HCT116 (cell line): Measurements from ENCODE around the gene ALDH3A2. TPM values are rescaled to one million over a fixed set of nuclear protein-coding genes. Genes with fewer than 3 reads are reported as not detected.

Experiments
- ATAC-seq: fragments of 200-7000 bp; cut with Tn5 transposase; 2 replicates; pipeline ENCODE4 v1.9.1; 2020; ENCODE audit warnings: mild to moderate bottlenecking, moderate library complexity
- BruUV-seq: library from RNA; stranded (reverse); fragments of 400-500 nt; replicated peaks from 2 replicates; lab custom pipeline; 2021; lab: Mats Ljungman, UMichigan
- CTCF ChIA-PET: fragments of 300-600 bp; sonication (Branson Sonifier 250); formaldehyde crosslinking; loops from one replicate; lab custom pipeline; 2021; ENCODE audit warnings: antibody characterized with exemption; lab: Charles Lee
- POLR2A ChIA-PET: fragments of 300-600, 350-600 bp; sonication (Branson Sonifier 250); formaldehyde crosslinking; loops from one replicate; lab custom pipeline; 2021; ENCODE audit warnings: antibody characterized with exemption; lab: Charles Lee
- RAD21 ChIA-PET, 2 experiments: fragments of 300-600 bp; sonication (Branson Sonifier 250); formaldehyde crosslinking; loops; one replicate each; lab custom pipeline; 2023; ENCODE audit warnings: low total read pairs in 2 of 2; ENCODE audit not compliant: uncharacterized antibody in 2 of 2, unreplicated experiment in 2 of 2, low non-redundant PET in 1 of 2; lab: Charles Lee
- DNase-seq: peaks from one replicate; pipeline ENCODE4 v3.0.0-alpha.2; 2010; ENCODE audit warnings: low read depth, low spot score
- H2AFZ ChIP-seq: fragments of 200-600 bp; shearing (Covaris generic), sonication (generic); 2 replicates; pipeline ENCODE4 v1.6.1; 2017; ENCODE audit warnings: low read depth, mixed run types, mixed read lengths, antibody characterized with exemption, low read length; ENCODE audit not compliant: poor library complexity, severe bottlenecking
- H3K27ac ChIP-seq: 2 replicates; pipeline ENCODE4 v1.5.1; 2012; ENCODE audit warnings: low read depth, low read length
- H3K27me3 ChIP-seq: fragments of 200-600 bp; sonication (generic); 2 replicates; pipeline ENCODE4 v1.6.1; 2016; ENCODE audit warnings: mixed run types, low read length, mixed read lengths; ENCODE audit not compliant: insufficient read depth
- H3K36me3 ChIP-seq, 2 experiments: fragments of 200-500 bp in 1 of 2; fragments of 200-600 bp in 1 of 2; sonication (Bioruptor generic) in 1 of 2; sonication (generic) in 1 of 2; 2 replicates each; pipeline versions ENCODE4 v1.5.1 to v1.6.1; 2014 to 2016; ENCODE audit warnings: low read length in 2 of 2, inconsistent platforms in 1 of 2, mixed read lengths in 1 of 2, mixed run types in 1 of 2; ENCODE audit not compliant: insufficient read depth in 2 of 2, control insufficient read depth in 1 of 2
- H3K4me1 ChIP-seq, 2 experiments: fragments of 200-600 bp in 1 of 2; sonication (generic) in 1 of 2; 2 replicates each; pipeline versions ENCODE4 v1.5.1 to v1.6.1; 2012 to 2017; ENCODE audit warnings: low read length in 2 of 2, inconsistent platforms in 1 of 2, mild to moderate bottlenecking in 1 of 2, mixed read lengths in 1 of 2, mixed run types in 1 of 2, moderate library complexity in 1 of 2; ENCODE audit not compliant: insufficient read depth in 2 of 2, control insufficient read depth in 1 of 2
- H3K4me2 ChIP-seq: fragments of 200-600 bp; sonication (generic); 2 replicates; pipeline ENCODE4 v1.6.1; 2017; ENCODE audit warnings: mixed run types, low read length, mixed read lengths
- H3K4me3 ChIP-seq, 2 experiments: fragments of 200-600 bp in 1 of 2; sonication (generic) in 1 of 2; replicated peaks in 1 of 2; 2 replicates each; pipeline ENCODE4 v1.5.1; 2011 to 2016; ENCODE audit warnings: low read length in 2 of 2, control low read depth in 1 of 2, low read depth in 1 of 2, mild to moderate bottlenecking in 1 of 2, mixed read lengths in 1 of 2, mixed run types in 1 of 2
- H3K79me2 ChIP-seq: fragments of 200-600 bp; sonication (generic); 2 replicates; pipeline ENCODE4 v1.6.1; 2017; ENCODE audit warnings: mild to moderate bottlenecking, mixed run types, low read length, moderate library complexity, mixed read lengths; ENCODE audit not compliant: insufficient read depth
- H3K9ac ChIP-seq: fragments of 200-600 bp; sonication (generic); 2 replicates; pipeline ENCODE4 v1.6.1; 2016; ENCODE audit warnings: low read length, mixed read lengths
- H3K9me2 ChIP-seq: fragments of 200-600 bp; sonication (generic), shearing (Covaris generic); 2 replicates; pipeline ENCODE4 v1.6.1; 2017; ENCODE audit warnings: mixed run types, mild to moderate bottlenecking, moderate library complexity; ENCODE audit not compliant: insufficient read depth
- H3K9me3 ChIP-seq, 2 experiments: fragments of 200-500 bp in 1 of 2; fragments of 200-600 bp in 1 of 2; sonication (Bioruptor generic) in 1 of 2; sonication (generic) in 1 of 2; 2 replicates each; pipeline ENCODE4 v1.6.1; 2014 to 2017; ENCODE audit warnings: low read length in 2 of 2, mixed read lengths in 2 of 2, inconsistent platforms in 1 of 2, low read depth in 1 of 2, mild to moderate bottlenecking in 1 of 2, mixed run types in 1 of 2, moderate library complexity in 1 of 2; ENCODE audit not compliant: control insufficient read depth in 1 of 2, insufficient read depth in 1 of 2
- H4K20me1 ChIP-seq: fragments of 200-600 bp; sonication (generic), shearing (Covaris generic); 2 replicates; pipeline ENCODE4 v1.6.1; 2017; ENCODE audit warnings: mixed run types, mild to moderate bottlenecking, moderate library complexity; ENCODE audit not compliant: insufficient read depth
- CEBPB ChIP-seq: IDR thresholded peaks from 2 replicates; pipeline ENCODE4 v1.6.1; 2012; ENCODE audit warnings: low read depth
- EGR1 ChIP-seq: IDR thresholded peaks from 2 replicates; pipeline ENCODE4 v1.6.1; 2012; ENCODE audit warnings: low read depth
- ELF1 ChIP-seq: IDR thresholded peaks from 2 replicates; pipeline ENCODE4 v1.6.1; 2012; ENCODE audit warnings: low read depth, borderline replicate concordance
- EZH2 ChIP-seq: fragments of 200-600 bp; sonication (generic); IDR thresholded peaks from 2 replicates; pipeline ENCODE4 v1.6.1; 2017; ENCODE audit warnings: antibody characterized with exemption, mixed run types
- EZH2phosphoT487 ChIP-seq: fragments of 200-600 bp; IDR thresholded peaks from 2 replicates; pipeline ENCODE4 v1.6.1; 2018; ENCODE audit warnings: antibody characterized with exemption, borderline replicate concordance
- FOSL1 ChIP-seq: IDR thresholded peaks from 2 replicates; pipeline ENCODE4 v1.6.1; 2012; ENCODE audit warnings: low read depth
- POLR2A ChIP-seq: IDR thresholded peaks from 2 replicates; pipeline ENCODE4 v1.7.0; 2011; ENCODE audit warnings: borderline replicate concordance; ENCODE audit not compliant: insufficient read depth, insufficient read length; ENCODE audit errors: extremely low read depth
- POLR2AphosphoS5 ChIP-seq: IDR thresholded peaks from 2 replicates; pipeline ENCODE4 v1.6.1; 2011; ENCODE audit warnings: mild to moderate bottlenecking, low read depth, low read length, moderate library complexity
- RAD21 ChIP-seq: IDR thresholded peaks from 2 replicates; pipeline ENCODE4 v1.6.1; 2012; ENCODE audit warnings: low read depth, mild to moderate bottlenecking
- SP1 ChIP-seq: IDR thresholded peaks from 2 replicates; pipeline ENCODE4 v1.6.1; 2012; ENCODE audit warnings: low read depth
- SRF ChIP-seq: IDR thresholded peaks from 2 replicates; pipeline ENCODE4 v1.6.1; 2012; ENCODE audit warnings: low read depth
- TCF7L2 ChIP-seq: IDR thresholded peaks from 2 replicates; pipeline ENCODE4 v1.7.0; 2011; ENCODE audit warnings: borderline replicate concordance, inconsistent platforms; ENCODE audit not compliant: insufficient read depth, insufficient read length; ENCODE audit errors: extremely low read depth
- YY1 ChIP-seq: IDR thresholded peaks from 2 replicates; pipeline ENCODE4 v1.6.1; 2011; ENCODE audit warnings: low read length, low read depth, moderate library complexity, mild to moderate bottlenecking; ENCODE audit not compliant: insufficient replicate concordance; ENCODE audit errors: extremely low read depth
- ZFX ChIP-seq: fragments of 450-650 bp; IDR thresholded peaks from 2 replicates; pipeline ENCODE4 v1.6.1; 2017
- ZNF274 ChIP-seq: fragments of 200-500 bp; sonication (Bioruptor generic); IDR thresholded peaks from 2 replicates; pipeline ENCODE4 v1.6.1; 2014; ENCODE audit warnings: mild to moderate bottlenecking, low read depth, low read length, inconsistent platforms
- intact Hi-C: fragments of 100-400 bp; cut with micrococcal nuclease; formaldehyde crosslinking; loops from 2 replicates; pipeline ENCODE4 v1.10.0; 2022
- total RNA-seq: library from RNA; stranded (reverse); gene quantifications from one replicate; pipeline ENCODE4 v1.2.1, GENCODE V29; 2021; ENCODE audit not compliant: unreplicated experiment
- TF ChIP-seq, protein P1 (sequence below), 3 experiments: fragments of 200-600 bp in 1 of 3; sonication (generic) in 1 of 3; IDR thresholded peaks in 2 of 3; conservative IDR thresholded peaks in 1 of 3; 2 replicates each; pipeline ENCODE4 v1.5.1; 2012 to 2017; ENCODE audit warnings: low read depth in 2 of 3, low read length in 2 of 3, antibody characterized with exemption in 1 of 3, borderline replicate concordance in 1 of 3, control low read depth in 1 of 3, mild to moderate bottlenecking in 1 of 3, mixed read lengths in 1 of 3, mixed run types in 1 of 3, moderate library complexity in 1 of 3; ENCODE audit not compliant: insufficient read depth in 1 of 3
- TF ChIP-seq, protein P2 (sequence below): IDR thresholded peaks from 2 replicates; pipeline ENCODE4 v1.6.1; 2012
- TF ChIP-seq, protein P3 (sequence below): IDR thresholded peaks from 2 replicates; pipeline ENCODE4 v1.6.1; 2011; ENCODE audit warnings: mild to moderate bottlenecking, low read length, moderate library complexity; ENCODE audit not compliant: insufficient replicate concordance; ENCODE audit errors: extremely low read depth
- TF ChIP-seq, protein P4 (sequence below): IDR thresholded peaks from 2 replicates; pipeline ENCODE4 v1.6.1; 2012
- TF ChIP-seq, protein P5 (sequence below): IDR thresholded peaks from 2 replicates; pipeline ENCODE4 v1.6.1; 2012; ENCODE audit warnings: low read depth

The ALDH3A2 gene
- total RNA-seq, 1 experiment from 2014 or later: 86.8 TPM

DNA sequence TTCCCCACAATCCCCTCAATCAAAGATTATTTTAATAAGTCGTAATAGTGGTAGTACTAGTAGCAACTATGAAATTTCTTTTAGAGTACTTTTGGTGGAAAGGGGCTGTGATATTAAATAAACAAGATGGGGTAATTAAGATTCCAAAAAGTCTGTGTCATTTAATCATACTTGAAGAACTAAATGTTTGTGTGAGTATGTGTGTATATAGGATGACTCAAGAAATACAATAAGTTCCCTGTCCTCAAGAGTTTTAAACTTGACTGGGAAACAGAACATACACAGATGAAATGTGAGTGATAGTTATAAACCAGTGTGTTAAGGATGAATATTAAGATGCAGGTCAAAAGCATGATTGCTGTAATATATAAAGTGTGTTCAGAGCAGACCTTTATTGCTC lies 2.3 kb downstream of the ALDH3A2 start:
- ATAC-seq: no peak
- CTCF ChIA-PET: no interaction called here
- Histone ChIP-seq H3K4me3 (no peak overlapping the region), H2AFZ (no peak overlapping the region), H3K27ac (no peak overlapping the region), H3K9me2 (no peaks in the 10 kb centered on the region), H3K4me1 (peaks cover 43 to 58% of the 10 kb centered on the region in 2 experiments), H3K36me3 (peaks cover 9 to 14% of the 10 kb centered on the region in 2 experiments; a peak in 2 of 4 replicates), H3K4me2 (peak overlapping the region; percentile 70), H3K27me3 (no peaks in the 10 kb centered on the region), H4K20me1 (no peaks in the 10 kb centered on the region), H3K9me3 (no peaks in the 10 kb centered on the region), H3K79me2 (peaks cover 44% of the 10 kb centered on the region), H3K9ac (no peak overlapping the region)
- POLR2A ChIA-PET: no interaction called here
- BruUV-seq: no TSS peak
- DNase-seq: no peak
- RAD21 ChIA-PET: no interaction called here
- intact Hi-C loops: no loop called here
- TF ChIP-seq RAD21 (no peak), POLR2A (no peak), SP1 (no peak), ELF1 (no peak), EGR1 (no peak), CEBPB (no peak), TCF7L2 (no peak), EZH2phosphoT487 (no peak), YY1 (no peak), ZNF274 (no peak), EZH2 (no peak), SRF (no peak), ZFX (no peak), FOSL1 (no peak), POLR2AphosphoS5 (no peak)
- TF ChIP-seq, protein P1, sequence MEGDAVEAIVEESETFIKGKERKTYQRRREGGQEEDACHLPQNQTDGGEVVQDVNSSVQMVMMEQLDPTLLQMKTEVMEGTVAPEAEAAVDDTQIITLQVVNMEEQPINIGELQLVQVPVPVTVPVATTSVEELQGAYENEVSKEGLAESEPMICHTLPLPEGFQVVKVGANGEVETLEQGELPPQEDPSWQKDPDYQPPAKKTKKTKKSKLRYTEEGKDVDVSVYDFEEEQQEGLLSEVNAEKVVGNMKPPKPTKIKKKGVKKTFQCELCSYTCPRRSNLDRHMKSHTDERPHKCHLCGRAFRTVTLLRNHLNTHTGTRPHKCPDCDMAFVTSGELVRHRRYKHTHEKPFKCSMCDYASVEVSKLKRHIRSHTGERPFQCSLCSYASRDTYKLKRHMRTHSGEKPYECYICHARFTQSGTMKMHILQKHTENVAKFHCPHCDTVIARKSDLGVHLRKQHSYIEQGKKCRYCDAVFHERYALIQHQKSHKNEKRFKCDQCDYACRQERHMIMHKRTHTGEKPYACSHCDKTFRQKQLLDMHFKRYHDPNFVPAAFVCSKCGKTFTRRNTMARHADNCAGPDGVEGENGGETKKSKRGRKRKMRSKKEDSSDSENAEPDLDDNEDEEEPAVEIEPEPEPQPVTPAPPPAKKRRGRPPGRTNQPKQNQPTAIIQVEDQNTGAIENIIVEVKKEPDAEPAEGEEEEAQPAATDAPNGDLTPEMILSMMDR (IDR thresholded peaks at IDR 0.05 in 2 of 3, conservative IDR thresholded peaks at IDR 0.05 in 1 of 3; ENCODE audit: borderline replicate concordance in 1 of 3, insufficient read depth in 1 of 3, low read depth in 2 of 3, low read length in 2 of 3): no peak
- TF ChIP-seq, protein P2, sequence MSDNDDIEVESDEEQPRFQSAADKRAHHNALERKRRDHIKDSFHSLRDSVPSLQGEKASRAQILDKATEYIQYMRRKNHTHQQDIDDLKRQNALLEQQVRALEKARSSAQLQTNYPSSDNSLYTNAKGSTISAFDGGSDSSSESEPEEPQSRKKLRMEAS: no peak
- TF ChIP-seq, protein P3, sequence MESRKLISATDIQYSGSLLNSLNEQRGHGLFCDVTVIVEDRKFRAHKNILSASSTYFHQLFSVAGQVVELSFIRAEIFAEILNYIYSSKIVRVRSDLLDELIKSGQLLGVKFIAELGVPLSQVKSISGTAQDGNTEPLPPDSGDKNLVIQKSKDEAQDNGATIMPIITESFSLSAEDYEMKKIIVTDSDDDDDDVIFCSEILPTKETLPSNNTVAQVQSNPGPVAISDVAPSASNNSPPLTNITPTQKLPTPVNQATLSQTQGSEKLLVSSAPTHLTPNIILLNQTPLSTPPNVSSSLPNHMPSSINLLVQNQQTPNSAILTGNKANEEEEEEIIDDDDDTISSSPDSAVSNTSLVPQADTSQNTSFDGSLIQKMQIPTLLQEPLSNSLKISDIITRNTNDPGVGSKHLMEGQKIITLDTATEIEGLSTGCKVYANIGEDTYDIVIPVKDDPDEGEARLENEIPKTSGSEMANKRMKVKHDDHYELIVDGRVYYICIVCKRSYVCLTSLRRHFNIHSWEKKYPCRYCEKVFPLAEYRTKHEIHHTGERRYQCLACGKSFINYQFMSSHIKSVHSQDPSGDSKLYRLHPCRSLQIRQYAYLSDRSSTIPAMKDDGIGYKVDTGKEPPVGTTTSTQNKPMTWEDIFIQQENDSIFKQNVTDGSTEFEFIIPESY: no peak
- TF ChIP-seq, protein P4, sequence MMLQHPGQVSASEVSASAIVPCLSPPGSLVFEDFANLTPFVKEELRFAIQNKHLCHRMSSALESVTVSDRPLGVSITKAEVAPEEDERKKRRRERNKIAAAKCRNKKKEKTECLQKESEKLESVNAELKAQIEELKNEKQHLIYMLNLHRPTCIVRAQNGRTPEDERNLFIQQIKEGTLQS: no peak
- TF ChIP-seq, protein P5, sequence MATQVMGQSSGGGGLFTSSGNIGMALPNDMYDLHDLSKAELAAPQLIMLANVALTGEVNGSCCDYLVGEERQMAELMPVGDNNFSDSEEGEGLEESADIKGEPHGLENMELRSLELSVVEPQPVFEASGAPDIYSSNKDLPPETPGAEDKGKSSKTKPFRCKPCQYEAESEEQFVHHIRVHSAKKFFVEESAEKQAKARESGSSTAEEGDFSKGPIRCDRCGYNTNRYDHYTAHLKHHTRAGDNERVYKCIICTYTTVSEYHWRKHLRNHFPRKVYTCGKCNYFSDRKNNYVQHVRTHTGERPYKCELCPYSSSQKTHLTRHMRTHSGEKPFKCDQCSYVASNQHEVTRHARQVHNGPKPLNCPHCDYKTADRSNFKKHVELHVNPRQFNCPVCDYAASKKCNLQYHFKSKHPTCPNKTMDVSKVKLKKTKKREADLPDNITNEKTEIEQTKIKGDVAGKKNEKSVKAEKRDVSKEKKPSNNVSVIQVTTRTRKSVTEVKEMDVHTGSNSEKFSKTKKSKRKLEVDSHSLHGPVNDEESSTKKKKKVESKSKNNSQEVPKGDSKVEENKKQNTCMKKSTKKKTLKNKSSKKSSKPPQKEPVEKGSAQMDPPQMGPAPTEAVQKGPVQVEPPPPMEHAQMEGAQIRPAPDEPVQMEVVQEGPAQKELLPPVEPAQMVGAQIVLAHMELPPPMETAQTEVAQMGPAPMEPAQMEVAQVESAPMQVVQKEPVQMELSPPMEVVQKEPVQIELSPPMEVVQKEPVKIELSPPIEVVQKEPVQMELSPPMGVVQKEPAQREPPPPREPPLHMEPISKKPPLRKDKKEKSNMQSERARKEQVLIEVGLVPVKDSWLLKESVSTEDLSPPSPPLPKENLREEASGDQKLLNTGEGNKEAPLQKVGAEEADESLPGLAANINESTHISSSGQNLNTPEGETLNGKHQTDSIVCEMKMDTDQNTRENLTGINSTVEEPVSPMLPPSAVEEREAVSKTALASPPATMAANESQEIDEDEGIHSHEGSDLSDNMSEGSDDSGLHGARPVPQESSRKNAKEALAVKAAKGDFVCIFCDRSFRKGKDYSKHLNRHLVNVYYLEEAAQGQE: no peak
